Epithelial cell of prostate (primary cell): ENCODE measurements around the gene SH3PXD2A.

Source experiments
- DNase-seq: peaks from one replicate; pipeline ENCODE4 v3.0.0-alpha.2; 2011; ENCODE audit warnings: low read depth, low spot score
- H3K27ac ChIP-seq: fragments of 450-650 bp; 2 replicates; pipeline ENCODE4 v1.5.1; 2017; ENCODE audit warnings: mild to moderate bottlenecking

SH3PXD2A gene

GRCh38 chr10:103605359-103606096, 249.8 kb downstream of the SH3PXD2A start:
- no peak for DNase-seq
- H3K27ac ChIP-seq, result no peak overlapping the region

- no peak overlapping the region for H3K27ac ChIP-seq
Observed at GRCh38 chr10:103603382-103603781, 252.0 kb downstream of the SH3PXD2A start.

DNA sequence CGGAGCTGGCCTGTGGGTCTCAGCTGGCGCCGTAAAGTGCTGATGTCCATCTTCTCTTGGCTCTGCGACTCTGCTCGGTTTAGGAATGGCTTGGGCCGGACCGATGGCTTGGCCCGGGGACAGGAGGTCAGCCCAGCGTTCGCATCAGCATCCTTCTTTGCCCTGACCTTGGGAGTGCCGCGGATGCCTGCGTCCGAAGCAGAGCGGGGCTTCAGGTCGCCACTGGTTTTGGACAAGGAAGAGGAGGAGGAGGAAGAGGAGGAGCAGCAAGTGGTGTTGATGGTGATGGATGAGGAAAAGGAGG, 252.6 kb downstream of the SH3PXD2A start:
- DNase-seq, result no peak
- H3K27ac ChIP-seq, result no peak overlapping the region

More at GRCh38 chr10:103603382-103603781, 252.0 kb downstream of the SH3PXD2A start:
- no peak for DNase-seq

GRCh38 chr10:103602028-103602851, 253.1 kb downstream of the SH3PXD2A start:
- H3K27ac ChIP-seq, result no peak overlapping the region
- no peak for DNase-seq

GRCh38 chr10:103600956-103601569, 254.3 kb downstream of the SH3PXD2A start:
- no peak for DNase-seq
- no peak overlapping the region for H3K27ac ChIP-seq

DNA sequence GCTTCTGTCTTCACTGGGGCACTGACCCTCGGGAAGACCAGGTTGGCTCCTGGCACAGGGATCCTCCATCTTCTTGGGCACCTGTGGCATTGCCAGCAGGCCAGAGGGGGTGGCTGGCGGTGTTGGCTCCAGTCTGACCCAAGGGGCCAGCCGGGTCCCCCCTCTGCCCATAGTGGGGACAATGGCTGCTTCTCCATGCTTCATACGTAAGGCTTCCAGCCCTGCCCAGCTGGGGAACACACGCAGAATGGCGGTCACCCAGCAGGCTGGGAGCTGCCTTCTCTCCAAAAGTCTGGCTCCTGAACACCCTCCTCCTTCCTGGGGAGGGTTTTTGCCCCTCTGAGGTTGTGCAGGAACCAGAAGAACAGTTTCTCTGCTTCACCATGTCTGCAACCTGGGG, 255.1 kb downstream of the SH3PXD2A start:
- H3K27ac ChIP-seq, result no peak overlapping the region
- DNase-seq, result no peak

- H3K27ac ChIP-seq, result no peak overlapping the region
- no peak for DNase-seq
Observed at GRCh38 chr10:103599907-103600306, 255.5 kb downstream of the SH3PXD2A start.

- H3K27ac ChIP-seq, result no peak overlapping the region
- DNase-seq, result no peak
Observed at GRCh38 chr10:103599211-103599610, 256.2 kb downstream of the SH3PXD2A start.

GRCh38 chr10:103598654-103599115, 256.7 kb downstream of the SH3PXD2A start:
- DNase-seq, result no peak

GRCh38 chr10:103597003-103597402, 258.4 kb downstream of the SH3PXD2A start:
- H3K27ac ChIP-seq, result no peak overlapping the region
- DNase-seq, result no peak

More at GRCh38 chr10:103598654-103599115, 256.7 kb downstream of the SH3PXD2A start:
- no peak overlapping the region for H3K27ac ChIP-seq

DNA sequence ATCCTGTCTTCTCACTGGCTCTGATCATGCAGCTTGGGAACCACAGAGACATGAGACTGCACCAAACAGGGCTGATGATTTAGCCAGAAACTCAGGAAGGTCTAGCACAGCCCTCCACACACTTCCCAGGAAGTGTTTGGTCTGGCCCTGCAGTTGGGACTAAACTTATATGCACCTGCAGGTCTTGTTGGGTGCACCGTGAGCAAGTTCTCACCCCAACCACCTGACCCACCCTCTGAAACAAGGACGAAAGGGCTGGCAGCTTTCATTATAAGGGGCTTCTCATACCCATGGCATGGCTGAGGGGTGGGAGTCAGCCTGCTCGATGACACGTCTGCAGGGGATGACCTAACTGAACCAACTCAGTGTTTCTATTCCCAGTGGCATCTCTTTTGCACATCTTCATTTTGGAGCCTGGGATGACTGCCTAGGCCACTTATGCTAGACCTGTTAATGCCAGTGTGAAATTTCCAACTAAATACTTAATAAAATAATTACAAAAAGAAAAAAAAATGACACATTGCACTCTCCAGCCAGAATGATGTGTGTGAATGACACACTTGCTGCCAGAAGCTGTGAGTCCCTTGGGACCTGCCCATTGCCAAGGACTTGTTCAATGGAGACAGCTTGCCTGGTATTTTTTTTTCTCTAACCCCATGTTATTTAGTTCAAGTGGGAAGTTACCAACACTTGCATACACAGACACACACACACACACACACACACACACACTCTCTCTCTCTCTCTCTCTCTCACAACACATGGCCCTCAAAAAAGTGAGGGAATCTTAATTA, 259.2 kb downstream of the SH3PXD2A start:
- H3K27ac ChIP-seq, result no peak overlapping the region
- DNase-seq, result no peak

DNA sequence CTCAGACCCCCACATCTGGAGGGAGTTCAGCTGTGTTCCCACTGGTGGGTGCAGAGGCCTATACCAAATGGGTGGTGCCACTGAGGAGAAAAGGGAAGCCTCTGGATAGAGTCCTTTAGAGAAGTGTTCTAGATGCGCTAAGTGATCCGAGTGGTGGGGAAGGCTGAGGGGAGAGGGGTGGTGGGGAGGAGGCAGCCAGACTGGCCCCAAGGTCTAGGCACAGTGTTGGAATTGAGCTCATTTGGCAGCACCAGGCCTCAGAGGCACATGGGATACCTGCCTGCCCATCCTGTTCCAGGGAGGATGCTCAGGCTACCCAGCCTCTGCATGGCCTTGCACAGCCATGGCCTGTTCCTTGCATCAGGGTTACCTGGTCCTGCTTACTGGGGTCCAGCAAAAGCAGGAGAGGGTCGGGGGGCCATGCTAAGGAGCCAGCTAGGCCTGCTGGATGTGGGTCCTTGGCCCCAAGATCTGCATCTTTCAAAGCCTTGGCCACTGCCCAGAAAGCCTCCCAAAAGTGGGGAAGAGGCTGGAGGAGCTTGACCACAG, 262.3 kb downstream of the SH3PXD2A start:
- H3K27ac ChIP-seq, result no peak overlapping the region
- no peak for DNase-seq

DNA sequence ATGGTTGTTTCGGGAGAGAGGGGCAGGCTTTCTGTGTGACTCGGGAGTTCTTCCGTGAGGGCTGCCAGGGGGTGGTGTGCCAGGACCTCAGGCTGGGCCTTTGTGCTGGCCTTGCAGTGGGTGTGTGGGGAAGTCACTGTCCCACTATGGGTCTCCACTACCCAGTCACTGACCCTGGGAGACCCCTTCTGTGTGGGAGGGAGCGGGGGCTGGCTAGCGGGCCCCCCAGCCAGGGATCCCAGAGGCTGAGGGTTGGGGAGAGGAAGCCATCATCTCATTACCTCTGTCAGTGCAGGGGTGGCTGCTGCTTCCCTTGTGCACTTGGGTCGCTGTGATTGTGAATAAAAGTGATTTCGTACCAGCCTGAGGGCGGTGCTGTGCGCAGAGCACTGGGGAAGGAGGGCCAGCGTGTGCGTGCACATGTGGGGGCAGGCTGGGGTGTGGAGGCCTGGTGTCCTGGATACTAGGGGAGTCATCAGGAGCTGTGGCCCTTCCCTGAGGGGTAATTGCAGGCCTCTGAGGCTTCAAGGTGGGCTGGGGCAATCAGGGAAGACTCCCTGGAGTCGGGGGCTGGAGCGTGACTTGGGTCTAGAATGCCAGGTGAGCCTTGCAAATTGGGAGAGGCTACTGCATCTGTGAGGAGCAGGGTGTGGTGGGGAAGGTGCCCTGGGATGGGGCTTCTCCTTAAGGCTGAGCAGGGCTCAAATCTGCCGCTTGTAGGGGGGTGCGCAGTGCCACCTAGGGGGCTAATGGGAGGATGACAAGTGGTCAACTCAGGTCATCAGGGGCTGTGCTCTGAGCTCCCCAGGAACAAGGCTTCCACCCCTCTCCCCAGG, 263.0 kb downstream of the SH3PXD2A start:
- no peak overlapping the region for H3K27ac ChIP-seq
- DNase-seq, result no peak

GRCh38 chr10:103590744-103591291, 264.6 kb downstream of the SH3PXD2A start:
- DNase-seq, result no peak
- no peak overlapping the region for H3K27ac ChIP-seq

DNA sequence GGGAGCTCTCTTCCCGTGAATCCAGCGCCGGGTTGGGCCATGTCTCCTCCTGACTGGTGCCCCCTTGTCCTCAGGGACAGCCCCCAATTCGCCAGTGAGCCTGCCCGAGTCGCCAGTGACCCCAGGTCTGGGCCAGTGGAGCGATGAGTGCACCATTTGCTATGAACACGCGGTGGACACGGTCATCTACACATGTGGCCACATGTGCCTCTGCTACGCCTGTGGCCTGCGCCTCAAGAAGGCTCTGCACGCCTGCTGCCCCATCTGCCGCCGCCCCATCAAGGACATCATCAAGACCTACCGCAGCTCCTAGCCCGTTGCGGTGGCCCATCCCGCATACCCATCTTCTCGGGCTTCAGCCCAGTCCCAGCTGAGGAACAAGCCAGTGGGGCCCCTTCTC, 265.3 kb downstream of the SH3PXD2A start:
- DNase-seq, result no peak

DNA sequence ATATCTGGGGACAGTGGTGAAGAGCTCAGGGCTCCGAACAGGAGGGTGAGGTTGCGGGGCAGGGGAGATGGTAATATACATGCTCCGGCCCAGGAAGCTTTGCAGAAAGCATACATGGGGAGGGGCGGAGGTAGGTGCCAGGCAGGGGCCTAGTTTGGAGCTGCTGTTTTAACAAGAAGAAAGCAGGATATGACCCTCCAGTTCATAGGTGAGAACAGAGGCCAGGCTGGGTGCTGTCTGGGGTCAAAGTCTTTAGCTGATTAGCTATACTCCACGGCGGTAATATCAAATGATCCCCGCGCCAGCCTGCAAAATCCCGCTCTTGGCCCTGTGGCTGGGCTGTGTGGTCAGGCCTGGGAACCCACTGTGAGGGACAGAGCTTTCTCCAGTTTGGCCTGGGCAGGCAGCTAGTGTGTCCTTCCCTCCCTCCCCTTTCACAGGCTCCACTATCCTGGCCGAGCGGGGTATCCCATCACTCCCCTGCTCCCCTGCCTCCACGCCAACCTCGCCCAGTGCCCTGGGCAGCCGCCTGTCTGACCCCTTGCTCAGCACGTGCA, 266.2 kb downstream of the SH3PXD2A start:
- H3K27ac ChIP-seq, result no peak overlapping the region
- no peak for DNase-seq

More for the DNA sequence above, 265.3 kb downstream of the SH3PXD2A start:
- no peak overlapping the region for H3K27ac ChIP-seq

- no peak for DNase-seq
- no peak overlapping the region for H3K27ac ChIP-seq
Observed at GRCh38 chr10:103587073-103587472, 268.3 kb downstream of the SH3PXD2A start.

DNA sequence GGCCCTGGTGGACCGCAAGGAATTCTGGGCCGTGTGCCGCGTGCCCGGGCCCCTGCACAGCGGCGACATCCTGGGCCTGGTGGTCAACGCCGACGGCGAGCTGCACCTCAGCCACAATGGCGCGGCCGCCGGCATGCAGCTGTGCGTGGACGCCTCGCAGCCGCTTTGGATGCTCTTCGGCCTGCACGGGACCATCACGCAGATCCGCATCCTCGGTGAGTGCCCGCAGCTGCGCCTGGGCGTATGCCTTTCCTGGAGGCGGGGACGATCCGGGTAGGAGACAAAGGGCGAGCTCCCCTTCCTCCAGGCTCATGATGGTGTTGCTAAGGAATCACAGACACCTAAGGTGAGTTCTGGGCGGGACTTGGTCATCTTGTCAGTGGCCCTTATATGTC, 270.4 kb downstream of the SH3PXD2A start:
- no peak overlapping the region for H3K27ac ChIP-seq
- no peak for DNase-seq
